ENCODE data around the gene CDC14A.

DNA sequence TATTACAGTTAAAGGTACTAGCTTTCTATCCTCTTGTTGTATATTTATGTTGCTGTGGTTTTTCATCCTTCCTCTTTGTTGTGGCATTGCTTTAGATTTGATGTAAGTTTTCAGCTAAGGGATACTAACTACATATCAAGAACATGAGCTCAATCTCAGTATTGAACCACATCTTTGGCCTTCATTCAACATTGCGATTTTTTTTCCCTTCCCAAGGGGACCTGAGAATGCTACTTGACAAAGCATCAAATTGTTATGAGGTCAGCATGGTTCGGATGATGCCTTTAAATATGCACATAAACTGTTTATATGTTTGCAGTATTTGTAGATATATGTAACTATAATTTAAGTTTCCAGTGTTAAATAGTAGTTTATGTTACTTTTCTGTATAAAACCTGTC, 153.9 kb downstream of the CDC14A start:
- TF ChIP-seq CTCF (IDR thresholded peaks at IDR 0.05; ENCODE audit: insufficient read depth, low read length, poor library complexity, severe bottlenecking) (no peak), EZH2phosphoT487 (conservative IDR thresholded peaks at IDR 0.05; ENCODE audit: low read length) (no peak)
